GM12878 (cell line): ENCODE measurements around the gene PARP8. TPM values are rescaled to one million over a fixed set of nuclear protein-coding genes. Genes with fewer than 3 reads are reported as not detected.

ENCODE experiments used
- ASH2L ChIP-seq: fragments of 300-600, 200-600 bp; sonication (generic); IDR thresholded peaks from 2 replicates; pipeline ENCODE4 v1.6.1; 2017; ENCODE audit warnings: low read depth, mild to moderate bottlenecking, borderline replicate concordance
- ATF7 ChIP-seq: fragments of 450-650 bp; IDR thresholded peaks from 2 replicates; pipeline ENCODE4 v1.6.1; 2016; ENCODE audit warnings: low read depth, mild to moderate bottlenecking
- BCL11A ChIP-seq: IDR thresholded peaks from 2 replicates; pipeline ENCODE4 v1.6.1; 2011; ENCODE audit warnings: low read depth, low read length
- BMI1 ChIP-seq: fragments of 450-650 bp; IDR thresholded peaks from 2 replicates; pipeline ENCODE4 v1.6.1; 2016; ENCODE audit warnings: mild to moderate bottlenecking, moderate library complexity, borderline replicate concordance
- CBX5 ChIP-seq: sonication (generic); IDR thresholded peaks from 2 replicates; pipeline ENCODE4 v1.6.1; 2016; ENCODE audit warnings: low read depth, moderate library complexity, mild to moderate bottlenecking, inconsistent platforms
- CREB1 ChIP-seq: IDR thresholded peaks from 2 replicates; pipeline ENCODE4 v1.6.1; 2012; ENCODE audit warnings: low read depth, mild to moderate bottlenecking, inconsistent platforms
- E2F4 ChIP-seq: IDR thresholded peaks from 2 replicates; pipeline ENCODE4 v1.6.1; 2012; ENCODE audit warnings: low read depth, low read length, improper control_type of control experiment
- GABPA ChIP-seq: IDR thresholded peaks from 2 replicates; pipeline ENCODE4 v1.6.1; 2014; ENCODE audit warnings: antibody characterized with exemption, low read depth, mild to moderate bottlenecking, inconsistent platforms
- HDGF ChIP-seq: fragments of 450-650 bp; IDR thresholded peaks from 2 replicates; pipeline ENCODE4 v1.6.1; 2016; ENCODE audit warnings: antibody characterized with exemption
- MEF2B ChIP-seq: fragments of 450-650 bp; IDR thresholded peaks from 2 replicates; pipeline ENCODE4 v1.6.1; 2018; ENCODE audit warnings: mild to moderate bottlenecking, moderate library complexity; ENCODE audit not compliant: partially characterized antibody, poor library complexity, severe bottlenecking
- MLLT1 ChIP-seq: fragments of 450-650 bp; IDR thresholded peaks from 2 replicates; pipeline ENCODE4 v1.6.1; 2016; ENCODE audit warnings: mild to moderate bottlenecking
- NBN ChIP-seq: fragments of 450-650 bp; IDR thresholded peaks from 2 replicates; pipeline ENCODE4 v1.6.1; 2016
- POLR2A ChIP-seq: IDR thresholded peaks from 2 replicates; pipeline ENCODE4 v1.6.1; 2011; ENCODE audit warnings: low read depth, mild to moderate bottlenecking, low read length
- RAD21 ChIP-seq: IDR thresholded peaks from 2 replicates; pipeline ENCODE4 v1.6.1; 2011; ENCODE audit warnings: mild to moderate bottlenecking, low read depth, low read length, moderate library complexity; ENCODE audit not compliant: insufficient read depth
- RBBP5 ChIP-seq: fragments of 200-600 bp; sonication (generic); conservative IDR thresholded peaks from 2 replicates; pipeline ENCODE4 v1.6.1; 2016
- SIN3A ChIP-seq: IDR thresholded peaks from 2 replicates; pipeline ENCODE4 v1.6.1; 2012; ENCODE audit warnings: low read depth, low read length, improper control_type of control experiment
- SMAD5 ChIP-seq: IDR thresholded peaks from 2 replicates; pipeline ENCODE4 v1.6.1; 2016; ENCODE audit warnings: antibody characterized with exemption, low read depth
- ZNF274 ChIP-seq: IDR thresholded peaks from one replicate; pipeline ENCODE4 v1.8.0; 2011; ENCODE audit not compliant: insufficient read length, insufficient read depth
- polyA plus RNA-seq, 11 experiments: library from polyadenylated mRNA; depleted of rRNA in 4 of 11; unstranded in 6 of 11; stranded (reverse) in 5 of 11; fragments of >200 nt; fragmentation: Nextera tagmentation in 4 of 11; fragmentation: Illumina TruSeq in 1 of 11; extraction: Ambion mirVana in 4 of 11; extraction: Trizol in 1 of 11; gene quantifications; 1 replicate in 1 of 11; 2 replicates in 10 of 11; pipeline versions ENCODE4 v1.2.1 to v1.2.3, GENCODE V29; 2011 to 2016; ENCODE audit warnings: inconsistent platforms in 2 of 11, missing spikeins in 2 of 11, low read depth in 1 of 11
- total RNA-seq, 4 experiments: library from RNA; depleted of rRNA in 3 of 4; stranded (reverse); fragments of >200 nt in 3 of 4; fragmentation: Illumina TruSeq in 1 of 4; extraction: Trizol in 1 of 4; gene quantifications; 2 replicates each; pipeline versions ENCODE4 v1.2.1 to v1.2.3, GENCODE V29; 2013 to 2021
- TF ChIP-seq, protein P1 (sequence below): IDR thresholded peaks from 2 replicates; pipeline ENCODE4 v1.6.1; 2012; ENCODE audit warnings: low read depth, low read length, improper control_type of control experiment
- TF ChIP-seq, protein P2 (sequence below): IDR thresholded peaks from 2 replicates; pipeline ENCODE4 v1.6.1; 2012; ENCODE audit warnings: low read length, inconsistent platforms

PARP8 gene
- total and polyA plus RNA-seq, 10 of the 15 experiments (the other 5 are each of a cell fraction or from before 2014, with no cell fraction given): 9.1 to 65.2 (median 20.6) TPM

DNA sequence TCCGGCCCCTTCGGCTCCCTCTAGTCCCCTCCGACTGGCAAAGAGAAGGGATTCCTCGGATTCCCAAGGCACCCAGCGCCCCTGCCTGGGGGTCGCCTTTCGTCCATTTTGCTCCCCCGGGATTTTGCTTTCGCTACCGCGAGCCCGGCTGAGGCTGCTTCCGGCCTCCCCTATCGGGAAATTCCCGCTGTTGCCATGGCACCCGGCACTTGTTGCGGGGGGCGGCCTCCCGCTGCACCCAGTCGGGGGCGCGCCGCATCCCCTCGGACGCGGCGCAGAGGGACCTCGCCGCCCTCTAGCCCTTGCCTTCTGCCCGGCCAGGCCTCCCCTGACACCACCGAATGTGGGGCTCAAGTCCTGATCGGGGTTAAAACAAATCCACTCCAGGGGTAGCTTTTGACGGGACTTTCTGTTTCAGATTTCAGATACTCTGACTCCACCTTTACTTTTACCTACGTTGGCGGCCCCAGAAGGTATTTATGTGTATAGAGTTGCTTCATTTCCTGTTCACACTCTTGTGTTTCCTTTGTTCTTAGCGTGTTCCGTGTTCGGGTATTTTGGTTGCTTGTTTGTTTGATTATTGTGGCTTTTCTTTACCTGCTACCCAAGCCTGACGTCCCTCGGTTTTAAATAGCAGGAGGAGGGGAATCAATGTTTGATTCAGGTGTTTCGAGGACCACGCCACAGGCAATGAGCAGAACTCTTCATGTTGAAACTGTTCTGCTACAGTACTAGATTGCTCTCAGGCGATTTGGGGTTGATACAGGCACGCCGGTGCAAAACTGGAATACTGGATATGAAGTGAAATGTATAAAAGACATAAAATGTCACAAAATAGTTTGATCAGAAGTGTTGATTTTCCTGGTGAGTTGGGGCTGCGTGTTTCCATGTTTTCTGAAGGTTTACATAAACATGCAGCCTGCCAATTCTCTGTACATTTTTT, 1.5 kb downstream of the PARP8 start (continued):
- peak; percentile 85 for TF ChIP-seq MLLT1
- 0 out of 2 replicates have a peak, but pooled peaks have one; percentile 7 for TF ChIP-seq CBX5
- TF ChIP-seq RBBP5: peak; percentile 94; the same call in 1 of the 2 replicates
- peak; percentile 68; the same call in 1 of the 2 replicates for TF ChIP-seq SIN3A
- peak; percentile 46; the same call in 1 of the 2 replicates for TF ChIP-seq GABPA
- TF ChIP-seq ASH2L: peak; percentile 90; the same call in 1 of the 2 replicates
- peak; percentile 84 for TF ChIP-seq ATF7
- TF ChIP-seq NBN: peak; percentile 73; the same call in 1 of the 2 replicates
- TF ChIP-seq HDGF: peak; percentile 44; the same call in 1 of the 2 replicates
- peak; percentile 79 for TF ChIP-seq POLR2A
- TF ChIP-seq E2F4: no peak
- peak; percentile 92 for TF ChIP-seq BMI1
- peak; percentile 50; the same call in 1 of the 2 replicates for TF ChIP-seq CREB1
- TF ChIP-seq, protein P1, sequence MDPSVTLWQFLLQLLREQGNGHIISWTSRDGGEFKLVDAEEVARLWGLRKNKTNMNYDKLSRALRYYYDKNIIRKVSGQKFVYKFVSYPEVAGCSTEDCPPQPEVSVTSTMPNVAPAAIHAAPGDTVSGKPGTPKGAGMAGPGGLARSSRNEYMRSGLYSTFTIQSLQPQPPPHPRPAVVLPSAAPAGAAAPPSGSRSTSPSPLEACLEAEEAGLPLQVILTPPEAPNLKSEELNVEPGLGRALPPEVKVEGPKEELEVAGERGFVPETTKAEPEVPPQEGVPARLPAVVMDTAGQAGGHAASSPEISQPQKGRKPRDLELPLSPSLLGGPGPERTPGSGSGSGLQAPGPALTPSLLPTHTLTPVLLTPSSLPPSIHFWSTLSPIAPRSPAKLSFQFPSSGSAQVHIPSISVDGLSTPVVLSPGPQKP: 0 out of 2 replicates have a peak, but pooled peaks have one; percentile 23
- TF ChIP-seq ZNF274: no peak
- peak; percentile 40; the same call in 1 of the 2 replicates for TF ChIP-seq SMAD5
- TF ChIP-seq, protein P2, sequence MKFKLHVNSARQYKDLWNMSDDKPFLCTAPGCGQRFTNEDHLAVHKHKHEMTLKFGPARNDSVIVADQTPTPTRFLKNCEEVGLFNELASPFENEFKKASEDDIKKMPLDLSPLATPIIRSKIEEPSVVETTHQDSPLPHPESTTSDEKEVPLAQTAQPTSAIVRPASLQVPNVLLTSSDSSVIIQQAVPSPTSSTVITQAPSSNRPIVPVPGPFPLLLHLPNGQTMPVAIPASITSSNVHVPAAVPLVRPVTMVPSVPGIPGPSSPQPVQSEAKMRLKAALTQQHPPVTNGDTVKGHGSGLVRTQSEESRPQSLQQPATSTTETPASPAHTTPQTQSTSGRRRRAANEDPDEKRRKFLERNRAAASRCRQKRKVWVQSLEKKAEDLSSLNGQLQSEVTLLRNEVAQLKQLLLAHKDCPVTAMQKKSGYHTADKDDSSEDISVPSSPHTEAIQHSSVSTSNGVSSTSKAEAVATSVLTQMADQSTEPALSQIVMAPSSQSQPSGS: peak; percentile 33
- TF ChIP-seq RAD21: no peak; the same call in 1 of the 2 replicates
- TF ChIP-seq MEF2B: peak; percentile 89
- TF ChIP-seq BCL11A: 0 out of 2 replicates have a peak, but pooled peaks have one; percentile 45
